ENCODE results near the gene STARD7. TPM values are rescaled to one million over a fixed set of nuclear protein-coding genes. Genes with fewer than 3 reads are reported as not detected.

Gene STARD7
- total and polyA plus RNA-seq, 7 donors = 111 to 472 (median 184) TPM

- DNase-seq = peak; percentile 37 to 73
- H3K27me3 ChIP-seq (ENCODE audit: insufficient read depth in 3 of 3, low read length in 2 of 3) = no peaks in the 10 kb centered on the region
- H3K9me3 ChIP-seq = no peaks in the 10 kb centered on the region
- peak overlapping the region; percentile 85 for H3K27ac ChIP-seq
- no peak for TF ChIP-seq CTCF (IDR thresholded peaks at IDR 0.05)
- ATAC-seq = peak; percentile 88 to 93 (median 93)
- H3K4me1 ChIP-seq = peaks cover 47% of the 10 kb centered on the region
- peak overlapping the region; percentile 47 for H3K4me3 ChIP-seq
- 22 to 37% (median 32%) methylated on average over 9 of the region's 9 CpGs for WGBS, 3 donors
- H3K36me3 ChIP-seq (ENCODE audit: insufficient read depth in 1 of 2, low read depth in 1 of 2) = no peaks in the 10 kb centered on the region
- intact Hi-C loops (cut with DNase I) = no loop called here
These were observed 31.9 kb upstream of the STARD7 start for GRCh38 chr2:96240341-96241038.

- Histone ChIP-seq H3K4me3 (peak overlapping the region; percentile 47), H3K27me3 (ENCODE audit: insufficient read depth in 3 of 3, low read length in 2 of 3) (no peaks in the 10 kb centered on the region), H3K9me3 (no peaks in the 10 kb centered on the region), H3K4me1 (peaks cover 47% of the 10 kb centered on the region), H3K27ac (peak overlapping the region; percentile 85), H3K36me3 (ENCODE audit: insufficient read depth in 1 of 2, low read depth in 1 of 2) (no peaks in the 10 kb centered on the region)
- no peak for TF ChIP-seq CTCF (IDR thresholded peaks at IDR 0.05)
- intact Hi-C loops (cut with DNase I) = no loop called here
- peak; percentile 23 to 51 (median 34) for ATAC-seq
- DNase-seq = no peak
- 38 to 56% (median 39%) methylated on average over 9 of the region's 9 CpGs for WGBS, 3 donors
These were observed 31.2 kb upstream of the STARD7 start for GRCh38 chr2:96239745-96240264.

- Histone ChIP-seq H3K36me3 (ENCODE audit: insufficient read depth in 1 of 2, low read depth in 1 of 2) (no peaks in the 10 kb centered on the region), H3K27ac (peak overlapping the region; percentile 85), H3K4me3 (peak overlapping the region; percentile 47), H3K27me3 (ENCODE audit: insufficient read depth in 3 of 3, low read length in 2 of 3) (no peaks in the 10 kb centered on the region), H3K4me1 (peaks cover 47% of the 10 kb centered on the region), H3K9me3 (no peaks in the 10 kb centered on the region)
- TF ChIP-seq CTCF (IDR thresholded peaks at IDR 0.05) = no peak
- ATAC-seq (no peak), DNase-seq (no peak)
- intact Hi-C loops (cut with DNase I) = no loop called here
- 40 to 67% (median 42%) methylated on average over 3 of the region's 3 CpGs for WGBS, 3 donors
These were observed 30.5 kb upstream of the STARD7 start for GRCh38 chr2:96239091-96239490.

GRCh38 chr2:96238266-96238665 is 29.6 kb upstream of the STARD7 start:
- no peak overlapping the region for H3K4me3 ChIP-seq
- WGBS, 3 donors = 88 to 98% (median 95%) methylated on average over 3 of the region's 3 CpGs
- no peaks in the 10 kb centered on the region for H3K36me3 ChIP-seq (ENCODE audit: insufficient read depth in 1 of 2, low read depth in 1 of 2)
- H3K27ac ChIP-seq = peak overlapping the region; percentile 85
- ATAC-seq (no peak), DNase-seq (no peak)
- H3K27me3 ChIP-seq (ENCODE audit: insufficient read depth in 3 of 3, low read length in 2 of 3) = no peaks in the 10 kb centered on the region
- intact Hi-C loops (cut with DNase I) = no loop called here
- peaks cover 46% of the 10 kb centered on the region for H3K4me1 ChIP-seq
- no peaks in the 10 kb centered on the region for H3K9me3 ChIP-seq
- TF ChIP-seq CTCF (IDR thresholded peaks at IDR 0.05) = no peak

All from psoas muscle (tissue), 8 donors.